Measurements from ENCODE around the gene IER2.

The IER2 gene

DNA sequence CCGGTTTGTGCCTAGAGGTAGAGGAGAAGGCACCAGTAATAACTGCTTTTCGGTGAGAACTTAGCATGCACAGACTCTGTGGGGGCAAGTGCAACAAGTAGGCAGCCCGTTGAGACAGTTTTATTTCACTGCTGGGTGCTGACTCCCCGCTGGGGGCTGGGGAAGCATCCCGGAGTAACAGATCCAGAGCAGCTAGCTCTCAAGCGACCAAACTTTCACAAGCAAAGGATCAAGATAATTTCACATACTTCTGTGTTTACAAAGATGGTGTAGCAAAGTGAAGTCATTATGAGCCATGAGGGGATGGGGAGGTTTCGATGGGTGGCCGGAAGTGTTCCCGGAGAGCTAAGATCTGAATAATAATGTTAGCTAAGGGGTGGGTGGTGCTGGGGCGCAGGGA lies 29.4 kb upstream of the IER2 start:
- H3K27ac ChIP-seq (ENCODE audit: low read length, poor library complexity, severe bottlenecking): peak overlapping the region; percentile 42
- peak overlapping the region in 1 of 2 experiments; percentile 86 for H3K4me3 ChIP-seq (ENCODE audit: insufficient read depth in 1 of 2, low read depth in 1 of 2, low read length in 2 of 2)
- peak overlapping the region; percentile 89 for H3K9ac ChIP-seq (ENCODE audit: low read length)
- no peak overlapping the region for H4K91ac ChIP-seq (ENCODE audit: low read length)
- H2BK120ac ChIP-seq (ENCODE audit: low read depth, low read length): no peak overlapping the region
- H3K9me3 ChIP-seq (ENCODE audit: control insufficient read depth, low read length): no peaks in the 10 kb centered on the region
- H2AFZ ChIP-seq (ENCODE audit: low read depth, low read length): no peak overlapping the region
- H3K18ac ChIP-seq (ENCODE audit: low read depth in 1 of 2, low read length in 2 of 2): no peak overlapping the region
- DNase-seq: peak; percentile 46
- no peak overlapping the region for H4K8ac ChIP-seq (ENCODE audit: low read length)
- peaks cover 9 to 30% of the 10 kb centered on the region in 2 experiments for H3K36me3 ChIP-seq (ENCODE audit: control insufficient read depth in 1 of 2, insufficient read depth in 2 of 2, low read depth in 1 of 2, low read length in 2 of 2)
- no peak overlapping the region for H3K23ac ChIP-seq (ENCODE audit: low read length in 2 of 2)
- H3K4me2 ChIP-seq (ENCODE audit: low read length, poor library complexity, severe bottlenecking): peak overlapping the region; percentile 30
- H3K4me1 ChIP-seq (ENCODE audit: control insufficient read depth, insufficient read depth, low read depth, low read length): peaks cover 40% of the 10 kb centered on the region
- no peak overlapping the region for H3K14ac ChIP-seq (ENCODE audit: low read length in 2 of 2)
- H3K4ac ChIP-seq (ENCODE audit: low read depth in 1 of 2, low read length in 2 of 2): no peak overlapping the region
- peaks cover 6% of the 10 kb centered on the region for H3K79me1 ChIP-seq (replicated peaks; ENCODE audit: low read length, poor library complexity, severe bottlenecking)
- H2AK5ac ChIP-seq (ENCODE audit: low read length, severe bottlenecking): no peak overlapping the region
- H3K27me3 ChIP-seq (ENCODE audit: control insufficient read depth in 1 of 2, insufficient read depth in 1 of 2, low read length in 2 of 2): no peaks in the 10 kb centered on the region
- H2BK5ac ChIP-seq (ENCODE audit: low read depth, low read length, poor library complexity, severe bottlenecking): no peak overlapping the region
- H2BK15ac ChIP-seq (ENCODE audit: low read depth, poor library complexity, severe bottlenecking): no peak overlapping the region
- no peak overlapping the region for H2BK12ac ChIP-seq (ENCODE audit: low read length in 2 of 2)
- 72% methylated on average over 7 of the region's 10 CpGs for WGBS

DNA sequence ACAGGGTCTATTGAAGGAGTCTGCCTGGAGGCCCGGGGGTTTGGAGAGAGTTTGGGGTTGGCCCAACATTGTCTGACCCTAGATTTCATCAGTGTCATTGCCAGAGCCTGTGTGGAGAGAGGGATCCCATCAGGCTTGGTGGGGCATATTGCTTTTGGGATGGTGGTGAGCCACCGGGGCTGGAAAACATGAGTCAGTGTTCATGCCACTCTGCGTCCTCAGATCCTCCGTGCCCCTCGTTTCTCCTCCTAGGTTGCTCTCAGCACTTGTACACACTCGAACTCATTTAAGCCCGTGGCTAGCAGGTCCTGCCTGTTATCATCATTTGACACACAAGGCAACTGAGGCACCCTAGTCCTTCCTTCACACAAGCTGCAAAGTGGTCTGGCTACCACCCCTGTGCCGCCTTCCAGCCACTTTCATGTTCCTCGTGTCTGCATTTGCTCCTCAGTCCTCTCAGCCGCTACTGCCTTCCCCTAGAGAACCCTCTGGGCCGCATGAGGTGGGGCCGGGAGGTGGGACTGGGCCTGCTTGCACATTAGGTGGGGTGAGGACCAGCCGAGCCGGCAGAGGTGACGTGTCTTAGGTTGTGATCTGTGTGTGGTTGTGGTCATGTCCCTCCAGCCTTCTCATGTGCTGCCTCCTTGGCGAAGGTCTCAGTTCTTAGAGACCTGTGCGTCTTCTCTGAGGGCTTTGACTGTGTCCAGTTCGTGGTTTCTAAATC lies 28.5 kb upstream of the IER2 start:
- Histone ChIP-seq H2AFZ (ENCODE audit: low read depth, low read length) (no peak overlapping the region), H2BK15ac (ENCODE audit: low read depth, poor library complexity, severe bottlenecking) (no peak overlapping the region), H4K8ac (ENCODE audit: low read length) (no peak overlapping the region), H3K18ac (ENCODE audit: low read depth in 1 of 2, low read length in 2 of 2) (no peak overlapping the region), H3K36me3 (ENCODE audit: control insufficient read depth in 1 of 2, insufficient read depth in 2 of 2, low read depth in 1 of 2, low read length in 2 of 2) (peaks cover 14 to 37% of the 10 kb centered on the region in 2 experiments), H2BK12ac (ENCODE audit: low read length in 2 of 2) (no peak overlapping the region), H3K4me2 (ENCODE audit: low read length, poor library complexity, severe bottlenecking) (no peak overlapping the region), H2AK5ac (ENCODE audit: low read length, severe bottlenecking) (peak overlapping the region; percentile 33), H3K27me3 (ENCODE audit: control insufficient read depth in 1 of 2, insufficient read depth in 1 of 2, low read length in 2 of 2) (no peaks in the 10 kb centered on the region), H2BK120ac (ENCODE audit: low read depth, low read length) (no peak overlapping the region), H4K91ac (ENCODE audit: low read length) (no peak overlapping the region), H3K4ac (ENCODE audit: low read depth in 1 of 2, low read length in 2 of 2) (no peak overlapping the region), H3K23ac (ENCODE audit: low read length in 2 of 2) (no peak overlapping the region), H3K14ac (ENCODE audit: low read length in 2 of 2) (no peak overlapping the region), H2BK5ac (ENCODE audit: low read depth, low read length, poor library complexity, severe bottlenecking) (no peak overlapping the region), H3K27ac (ENCODE audit: low read length, poor library complexity, severe bottlenecking) (no peak overlapping the region), H3K9ac (ENCODE audit: low read length) (peak overlapping the region; percentile 89), H3K4me3 (ENCODE audit: insufficient read depth in 1 of 2, low read depth in 1 of 2, low read length in 2 of 2) (no peak overlapping the region), H3K4me1 (ENCODE audit: control insufficient read depth, insufficient read depth, low read depth, low read length) (peaks cover 38% of the 10 kb centered on the region), H3K79me1 (replicated peaks; ENCODE audit: low read length, poor library complexity, severe bottlenecking) (peaks cover 7% of the 10 kb centered on the region), H3K9me3 (ENCODE audit: control insufficient read depth, low read length) (no peaks in the 10 kb centered on the region)
- 89% methylated on average over 18 of the region's 18 CpGs for WGBS
- no peak for DNase-seq

DNA sequence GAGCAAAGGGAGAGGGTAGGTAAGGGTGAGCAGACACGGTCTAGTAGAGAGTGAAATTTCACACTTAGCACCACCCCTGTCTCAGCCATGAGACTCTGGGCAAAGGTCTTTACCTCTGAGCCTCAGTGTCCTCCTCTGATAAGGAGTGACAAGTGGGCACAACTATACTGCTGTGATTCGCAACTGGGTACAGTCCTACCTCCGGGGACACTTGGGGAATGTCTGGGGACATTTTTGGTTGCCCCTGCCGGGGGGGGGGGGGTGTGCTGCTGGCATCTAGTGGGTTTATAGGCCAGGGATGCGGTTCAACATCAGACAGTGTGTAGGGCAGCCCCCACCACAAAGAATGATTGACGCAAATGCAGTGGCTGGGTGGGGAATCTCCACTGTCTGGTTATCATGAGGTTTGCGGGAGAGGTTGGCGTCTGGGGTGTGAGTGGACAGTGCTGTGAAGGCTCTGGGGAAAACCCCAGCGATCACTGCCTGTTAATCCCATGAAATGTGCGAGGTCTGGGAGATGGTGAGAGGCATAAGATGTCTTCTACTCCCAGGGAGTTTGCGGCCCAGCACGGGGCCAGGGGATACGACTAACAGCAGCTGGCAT lies 27.8 kb upstream of the IER2 start:
- 90% methylated on average over 12 of the region's 13 CpGs for WGBS
- Histone ChIP-seq H4K91ac (ENCODE audit: low read length) (no peak overlapping the region), H3K27me3 (ENCODE audit: control insufficient read depth in 1 of 2, insufficient read depth in 1 of 2, low read length in 2 of 2) (no peaks in the 10 kb centered on the region), H3K79me1 (replicated peaks; ENCODE audit: low read length, poor library complexity, severe bottlenecking) (peaks cover 7% of the 10 kb centered on the region), H3K23ac (ENCODE audit: low read length in 2 of 2) (no peak overlapping the region), H3K9me3 (ENCODE audit: control insufficient read depth, low read length) (no peaks in the 10 kb centered on the region), H3K4me3 (ENCODE audit: insufficient read depth in 1 of 2, low read depth in 1 of 2, low read length in 2 of 2) (no peak overlapping the region), H3K4me2 (ENCODE audit: low read length, poor library complexity, severe bottlenecking) (no peak overlapping the region), H3K36me3 (ENCODE audit: control insufficient read depth in 1 of 2, insufficient read depth in 2 of 2, low read depth in 1 of 2, low read length in 2 of 2) (peaks cover 14 to 38% of the 10 kb centered on the region in 2 experiments), H2BK15ac (ENCODE audit: low read depth, poor library complexity, severe bottlenecking) (peak overlapping the region; percentile 38), H2AFZ (ENCODE audit: low read depth, low read length) (no peak overlapping the region), H3K14ac (ENCODE audit: low read length in 2 of 2) (no peak overlapping the region), H3K18ac (ENCODE audit: low read depth in 1 of 2, low read length in 2 of 2) (no peak overlapping the region), H2BK5ac (ENCODE audit: low read depth, low read length, poor library complexity, severe bottlenecking) (no peak overlapping the region), H2AK5ac (ENCODE audit: low read length, severe bottlenecking) (no peak overlapping the region), H2BK12ac (ENCODE audit: low read length in 2 of 2) (no peak overlapping the region), H3K9ac (ENCODE audit: low read length) (no peak overlapping the region), H4K8ac (ENCODE audit: low read length) (no peak overlapping the region), H3K4me1 (ENCODE audit: control insufficient read depth, insufficient read depth, low read depth, low read length) (peaks cover 36% of the 10 kb centered on the region), H3K27ac (ENCODE audit: low read length, poor library complexity, severe bottlenecking) (no peak overlapping the region), H3K4ac (ENCODE audit: low read depth in 1 of 2, low read length in 2 of 2) (peak overlapping the region in 1 of 2 experiments; percentile 35), H2BK120ac (ENCODE audit: low read depth, low read length) (no peak overlapping the region)
- no peak for DNase-seq

Measured in mesenchymal stem cell (in vitro differentiated cells and primary cell).